Epidermal melanocyte (primary cell): ENCODE results near the gene SLC25A11.
"Not testable (repeated sequence)": the region's sequence is repeated elsewhere in the genome, so short reads cannot be mapped to it uniquely, and the experiment has no call there.

ENCODE experiments used
- DNase-seq: peaks from one replicate; pipeline ENCODE4 v3.0.0; 2011; ENCODE audit warnings: low spot score; ENCODE audit not compliant: insufficient read length

The SLC25A11 gene

DNA sequence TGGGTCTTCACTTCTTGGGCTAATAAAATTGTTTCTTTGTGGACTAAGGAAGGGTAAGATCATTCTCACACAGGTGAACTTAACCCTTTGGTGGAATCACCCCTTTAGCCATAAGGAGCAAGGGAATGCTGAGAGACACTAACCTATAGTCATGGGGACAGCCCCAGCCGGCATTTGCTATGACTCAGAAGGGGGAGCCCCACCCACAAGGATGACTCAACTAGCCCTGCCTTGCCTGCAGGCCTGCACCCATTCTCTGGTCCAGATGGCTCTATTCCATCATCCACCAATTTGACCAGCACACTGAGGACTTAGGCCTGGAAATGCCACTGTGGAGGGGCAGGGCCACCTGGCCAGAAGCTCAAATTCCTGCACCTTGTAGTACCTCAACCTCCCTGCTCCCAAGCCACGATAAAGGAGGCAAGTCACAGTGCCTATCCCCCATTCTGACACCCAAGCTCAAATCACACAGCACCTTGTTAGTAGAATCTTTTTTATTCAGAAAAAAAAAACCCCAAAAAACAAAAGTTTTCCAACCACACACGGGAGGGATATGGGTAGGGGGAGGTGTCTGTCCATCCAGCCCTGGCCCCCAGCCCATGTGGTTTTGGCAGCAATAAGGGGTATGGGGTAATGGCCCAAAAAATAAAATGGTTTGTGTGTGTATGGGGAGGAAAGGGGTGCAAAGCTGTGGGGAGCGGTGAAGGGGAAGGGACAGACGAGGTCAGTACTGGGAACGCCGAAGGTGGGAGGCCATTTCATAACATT lies 5.5 kb upstream of the SLC25A11 start:
- DNase-seq: peak; percentile 34

DNA sequence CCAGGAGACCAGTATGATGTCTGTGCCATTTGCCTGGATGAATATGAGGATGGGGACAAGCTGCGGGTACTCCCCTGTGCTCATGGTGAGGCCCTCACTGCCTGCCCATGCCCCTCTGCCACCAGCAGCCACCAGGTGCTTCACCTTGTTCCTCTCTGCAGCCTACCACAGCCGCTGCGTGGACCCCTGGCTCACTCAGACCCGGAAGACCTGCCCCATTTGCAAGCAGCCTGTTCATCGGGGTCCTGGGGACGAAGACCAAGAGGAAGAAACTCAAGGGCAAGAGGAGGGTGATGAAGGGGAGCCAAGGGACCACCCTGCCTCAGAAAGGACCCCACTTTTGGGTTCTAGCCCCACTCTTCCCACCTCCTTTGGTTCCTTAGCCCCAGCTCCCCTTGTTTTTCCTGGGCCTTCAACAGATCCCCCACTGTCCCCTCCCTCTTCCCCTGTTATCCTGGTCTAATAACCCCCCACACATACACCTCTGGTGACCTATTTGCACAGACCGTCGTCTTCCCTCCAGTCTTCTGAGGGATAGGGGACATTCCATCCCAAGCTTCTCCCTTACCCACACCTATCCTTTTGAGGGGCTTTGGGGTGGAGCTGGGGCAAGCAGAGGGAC lies 4.8 kb upstream of the SLC25A11 start:
- DNase-seq: peak; percentile 5

DNA sequence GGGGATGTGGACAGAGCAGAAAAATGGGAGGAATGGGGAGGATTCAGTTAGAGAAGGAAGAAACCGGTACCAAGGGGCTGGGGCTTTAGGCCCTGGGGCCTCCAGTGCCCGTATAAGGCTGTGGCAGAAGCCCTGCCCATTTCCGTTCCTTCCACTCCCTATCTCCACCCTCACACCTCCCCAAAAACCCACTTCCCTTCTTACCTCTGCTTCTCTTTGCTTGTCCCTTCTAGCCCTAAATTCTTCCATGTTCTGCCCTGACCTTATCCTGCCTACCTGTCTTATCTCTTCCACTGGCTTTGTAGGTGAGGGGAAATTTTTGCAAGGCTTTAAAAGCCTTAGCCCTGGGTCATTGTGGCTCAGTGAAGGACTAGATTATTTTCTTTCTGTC lies 4.3 kb upstream of the SLC25A11 start:
- peak; percentile 10 for DNase-seq

DNA sequence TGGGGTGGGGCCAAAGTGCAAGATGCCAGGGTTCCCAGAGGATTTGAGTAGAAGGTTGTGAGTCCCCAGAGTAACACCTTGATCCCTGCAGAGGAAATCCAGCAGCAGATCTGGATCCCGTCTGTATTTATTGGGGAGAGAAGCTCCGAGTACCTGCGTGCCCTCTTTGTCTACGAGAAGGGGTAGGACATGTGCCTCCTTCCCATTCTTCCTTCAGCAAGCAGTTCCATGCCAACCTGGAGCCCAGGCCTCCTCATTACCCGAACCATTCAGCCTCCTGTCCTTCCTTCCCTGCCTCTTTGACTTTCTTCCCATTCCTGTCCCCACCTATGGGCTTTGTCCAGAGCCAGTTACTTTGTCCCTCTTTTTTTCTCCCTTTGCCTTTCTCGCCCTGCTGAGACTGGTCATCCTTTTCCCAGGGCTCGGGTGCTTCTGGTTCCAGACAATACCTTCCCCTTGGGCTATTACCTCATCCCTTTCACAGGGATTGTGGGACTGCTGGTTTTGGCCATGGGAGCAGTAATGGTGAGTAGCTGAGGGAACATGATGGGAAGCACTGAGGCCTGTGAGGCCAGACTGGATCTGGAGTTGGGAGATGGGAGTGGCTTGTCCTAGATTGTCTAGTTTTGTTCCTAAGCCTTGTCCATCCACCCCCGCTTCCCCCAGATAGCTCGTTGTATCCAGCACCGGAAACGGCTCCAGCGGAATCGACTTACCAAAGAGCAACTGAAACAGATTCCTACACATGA lies 3.1 kb upstream of the SLC25A11 start:
- no peak for DNase-seq

DNA sequence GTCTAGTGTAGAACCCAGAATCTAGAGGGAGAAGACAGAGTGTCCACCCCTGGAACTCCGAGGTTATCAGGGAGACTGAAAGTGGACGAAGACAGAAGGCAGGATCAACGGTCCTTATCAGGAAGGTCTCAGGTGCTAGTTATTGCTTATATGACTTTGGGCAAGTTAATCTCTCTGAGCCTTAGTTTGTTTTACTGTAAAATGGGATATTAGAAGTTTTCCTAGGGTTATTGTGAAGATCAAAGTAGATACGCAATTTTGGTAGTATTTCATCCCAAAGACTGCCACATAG lies 1.4 kb upstream of the SLC25A11 start:
- DNase-seq: no peak

DNA sequence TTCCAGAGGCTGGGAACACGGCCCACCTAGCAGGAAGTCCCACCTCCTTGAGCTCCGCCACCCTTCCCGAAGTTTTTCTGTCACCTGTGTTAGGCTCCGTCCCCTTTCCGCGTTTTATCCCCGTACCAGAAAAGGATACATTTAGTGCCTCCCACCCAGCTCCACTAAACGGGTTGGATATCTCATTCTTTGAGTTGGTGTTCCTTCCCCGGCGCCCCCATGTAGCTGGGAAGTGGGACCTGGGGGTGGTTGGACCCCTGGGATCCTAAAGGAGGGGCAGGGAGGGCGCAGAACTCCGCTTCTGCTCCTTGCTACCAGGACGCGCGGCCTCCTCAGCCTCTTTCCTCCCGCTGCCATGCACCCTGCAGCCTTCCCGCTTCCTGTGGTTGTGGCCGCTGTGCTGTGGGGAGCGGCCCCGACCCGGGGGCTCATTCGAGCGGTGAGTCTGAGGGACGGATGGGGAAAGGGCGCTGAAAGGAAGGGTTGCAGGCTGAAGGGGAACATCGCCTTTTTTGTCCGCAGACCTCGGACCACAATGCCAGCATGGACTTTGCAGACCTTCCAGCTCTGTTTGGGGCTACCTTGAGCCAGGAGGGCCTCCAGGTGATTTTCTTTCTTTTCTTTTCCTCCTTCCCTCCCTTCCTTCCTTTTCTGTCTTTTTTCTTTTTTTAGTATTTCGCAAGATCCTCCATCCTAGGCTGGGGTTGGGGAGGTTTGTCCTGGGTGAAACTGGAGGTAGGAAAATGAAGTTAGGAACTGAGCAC lies 891 bp upstream of the SLC25A11 start:
- peak; percentile 91 for DNase-seq

DNA sequence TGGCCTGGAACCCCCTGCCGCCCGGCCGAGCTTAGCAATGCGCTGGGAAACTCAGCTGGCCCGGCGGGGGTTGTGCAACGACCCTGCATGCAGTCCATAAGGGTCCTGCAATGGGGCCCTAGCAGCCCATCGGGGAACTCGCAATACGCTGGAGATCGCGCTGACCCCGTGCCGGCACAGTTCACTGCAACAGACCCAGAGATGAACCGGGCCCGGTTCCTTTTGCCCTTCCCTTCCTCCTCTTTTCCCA lies 375 bp downstream of the SLC25A11 start:
- DNase-seq: no peak

DNA sequence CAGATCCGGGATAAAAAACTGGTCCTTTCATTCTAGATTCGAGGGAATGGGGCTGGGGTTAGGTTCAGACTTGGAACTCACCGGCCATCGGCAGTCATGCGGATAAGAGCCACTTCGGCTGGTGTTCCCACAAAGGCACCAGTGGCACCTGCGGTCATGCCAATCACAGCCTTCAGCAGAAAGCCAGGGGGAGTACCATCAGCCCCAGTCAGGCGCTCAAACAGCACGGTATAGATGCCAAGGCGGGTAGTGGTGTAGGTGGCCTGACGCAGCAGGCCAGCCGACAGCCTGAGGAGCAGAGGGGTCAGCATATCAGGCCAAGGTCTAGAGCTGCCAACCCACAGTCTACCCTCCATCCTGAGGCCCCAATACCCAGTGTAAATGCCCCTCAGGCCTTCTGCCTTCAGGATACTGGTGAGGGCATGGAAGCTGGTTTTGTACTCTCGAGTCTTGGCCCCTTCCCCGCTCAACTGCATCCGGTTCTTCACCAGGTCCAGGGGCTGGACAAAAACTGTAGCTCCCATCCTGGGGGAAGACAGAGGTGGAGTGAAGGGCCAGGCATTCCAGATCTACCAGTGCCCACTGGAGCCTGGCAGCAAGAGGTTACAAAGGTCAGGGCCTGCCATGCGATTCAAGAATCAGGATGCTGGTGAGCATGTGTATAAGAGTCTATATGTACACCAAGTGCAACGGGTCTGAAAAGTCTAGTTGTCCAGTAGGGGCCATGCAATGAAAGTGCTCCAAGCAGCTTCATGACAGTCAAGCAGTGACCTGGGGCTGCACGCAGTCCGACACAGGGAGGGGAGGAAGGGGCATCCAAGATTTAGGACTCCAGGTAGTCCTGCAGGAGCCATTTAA lies 929 bp downstream of the SLC25A11 start:
- peak; percentile 15 for DNase-seq

DNA sequence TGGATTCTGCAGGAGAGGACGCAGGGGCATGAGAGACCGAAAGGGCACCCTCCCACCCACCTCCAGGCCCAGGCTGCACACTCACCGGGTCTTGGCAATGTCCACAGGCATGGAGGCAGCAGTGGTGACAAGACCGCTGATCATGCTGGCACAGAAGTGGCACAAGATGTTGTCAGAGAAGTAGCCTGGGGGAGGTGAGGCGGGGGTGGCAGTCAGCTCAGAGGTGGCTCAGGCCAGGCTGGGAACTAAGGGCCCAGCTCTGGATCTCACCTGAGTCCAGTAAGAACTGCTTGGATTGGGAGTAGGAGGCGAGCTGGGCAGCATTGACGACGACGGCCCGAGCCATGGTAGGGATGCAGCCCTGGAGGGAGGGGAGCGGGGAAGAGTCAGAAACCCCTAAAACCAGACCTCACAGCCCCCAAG lies 1.8 kb downstream of the SLC25A11 start:
- peak; percentile 15 for DNase-seq

DNA sequence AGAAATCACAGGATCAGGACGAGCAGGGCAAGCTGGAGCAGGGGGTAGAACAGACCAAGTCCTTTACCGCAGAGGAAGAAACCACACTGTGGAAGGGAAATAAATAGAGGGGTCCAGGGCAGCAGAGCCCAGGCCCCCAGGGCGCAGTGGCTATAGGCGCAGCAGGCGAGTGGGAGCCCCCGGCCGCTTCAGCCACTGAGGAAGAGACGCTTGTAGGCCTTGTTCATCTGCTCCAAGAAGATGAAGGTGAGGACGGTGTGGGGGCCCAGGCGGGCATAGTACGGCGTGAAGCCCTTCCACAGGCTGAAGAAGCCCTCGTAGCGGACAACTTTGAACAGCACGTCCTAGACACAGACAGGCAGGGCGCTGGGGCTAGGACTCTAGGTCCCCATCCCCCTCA lies 2.3 kb downstream of the SLC25A11 start:
- DNase-seq: no peak

DNA sequence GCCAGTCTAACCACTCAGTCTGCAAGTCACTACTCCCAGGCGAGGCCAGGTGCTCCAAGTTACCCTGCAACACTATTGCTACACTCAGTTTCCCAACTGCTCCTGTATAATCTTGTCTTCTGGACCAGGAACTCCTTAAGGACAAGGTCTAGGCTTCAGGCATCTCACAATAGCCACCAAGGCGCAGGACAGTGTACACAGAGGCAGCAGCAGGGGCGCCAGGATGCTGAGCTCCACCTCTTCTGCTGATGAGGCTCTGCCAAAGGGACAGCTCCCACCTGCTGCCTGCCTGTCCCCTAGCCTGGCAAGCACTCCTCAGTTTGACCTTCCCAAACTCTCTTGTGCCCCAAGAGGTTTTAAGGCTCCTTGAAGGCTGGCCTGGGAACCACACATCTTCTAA lies 3.4 kb downstream of the SLC25A11 start:
- peak; percentile 12 for DNase-seq

DNA sequence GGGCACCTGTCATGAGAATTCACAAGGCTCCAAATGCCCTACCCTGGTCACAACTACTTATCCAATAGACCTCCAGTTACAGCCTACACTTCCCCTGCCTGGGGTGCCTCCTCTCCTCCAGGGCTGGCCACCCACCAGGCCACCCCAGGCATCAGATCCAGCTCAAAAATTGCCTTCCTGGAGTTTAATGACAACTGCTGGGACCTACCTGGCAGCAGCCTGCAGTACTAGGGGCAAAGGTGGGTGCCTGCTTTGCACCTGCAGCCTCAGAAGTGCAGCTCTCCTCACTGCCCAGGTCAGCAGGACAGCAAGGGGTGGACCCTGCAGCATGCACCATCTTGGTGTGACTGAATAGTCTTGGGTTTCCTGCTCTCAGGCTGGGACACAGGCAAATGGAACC lies 4.2 kb downstream of the SLC25A11 start:
- peak; percentile 3 for DNase-seq

DNA sequence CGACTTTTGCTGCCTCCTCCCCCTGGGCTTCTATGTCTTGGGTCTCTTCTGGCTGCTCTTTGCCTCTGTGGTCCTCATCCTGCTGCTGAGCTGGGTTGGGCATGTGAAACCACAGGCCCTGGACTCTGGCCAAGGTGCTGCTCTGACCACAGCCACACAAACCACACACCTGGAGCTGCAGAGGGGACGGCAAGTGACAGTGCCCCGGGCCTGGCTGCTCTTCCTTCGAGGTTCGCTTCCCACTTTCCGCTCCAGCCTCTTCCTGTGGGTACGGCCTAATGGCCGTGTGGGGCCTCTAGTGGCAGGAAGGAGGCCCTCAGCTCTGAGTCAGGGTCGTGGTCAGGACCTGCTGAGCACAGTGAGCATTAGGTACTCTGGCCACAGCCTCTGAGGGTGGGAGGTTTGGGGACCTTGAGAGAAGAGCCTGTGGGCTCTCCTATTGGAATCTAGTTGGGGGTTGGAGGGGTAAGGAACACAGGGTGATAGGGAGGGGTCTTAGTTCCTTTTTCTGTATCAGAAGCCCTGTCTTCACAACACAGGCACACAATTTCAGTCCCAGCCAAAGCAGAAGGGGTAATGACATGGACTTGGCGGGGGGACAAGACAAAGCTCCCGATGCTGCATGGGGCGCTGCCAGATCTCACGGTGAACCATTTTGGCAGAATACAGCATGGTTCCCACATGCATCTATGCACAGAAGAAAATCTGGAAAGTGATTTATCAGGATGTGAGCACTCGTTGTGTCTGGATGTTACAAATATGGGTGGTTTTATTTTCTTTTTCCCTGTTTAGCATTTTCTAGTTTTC lies 5.5 kb downstream of the SLC25A11 start:
- peak; percentile 17 for DNase-seq

DNA sequence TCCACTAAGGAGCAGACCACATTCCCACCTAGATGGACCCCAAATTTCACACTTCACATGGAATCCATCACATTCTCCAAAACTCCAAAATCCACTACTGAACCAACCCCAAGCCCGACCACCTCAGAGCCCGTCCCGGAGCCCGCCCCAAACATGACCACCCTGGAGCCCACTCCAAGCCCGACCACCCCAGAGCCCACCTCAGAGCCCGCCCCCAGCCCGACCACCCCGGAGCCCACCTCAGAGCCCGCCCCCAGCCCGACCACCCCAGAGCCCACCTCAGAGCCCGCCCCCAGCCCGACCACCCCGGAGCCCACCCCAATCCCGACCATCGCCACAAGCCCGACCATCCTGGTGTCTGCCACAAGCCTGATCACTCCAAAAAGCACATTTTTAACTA lies 6.2 kb downstream of the SLC25A11 start:
- no peak for DNase-seq

DNA sequence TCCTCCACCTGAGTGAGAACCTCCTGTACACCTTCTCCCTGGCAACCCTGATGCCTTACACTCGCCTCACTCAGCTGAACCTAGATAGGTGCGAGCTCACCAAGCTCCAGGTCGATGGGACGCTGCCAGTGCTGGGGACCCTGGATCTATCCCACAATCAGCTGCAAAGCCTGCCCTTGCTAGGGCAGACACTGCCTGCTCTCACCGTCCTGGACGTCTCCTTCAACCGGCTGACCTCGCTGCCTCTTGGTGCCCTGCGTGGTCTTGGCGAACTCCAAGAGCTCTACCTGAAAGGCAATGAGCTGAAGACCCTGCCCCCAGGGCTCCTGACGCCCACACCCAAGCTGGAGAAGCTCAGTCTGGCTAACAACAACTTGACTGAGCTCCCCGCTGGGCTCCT lies 7.1 kb downstream of the SLC25A11 start:
- no peak for DNase-seq

DNA sequence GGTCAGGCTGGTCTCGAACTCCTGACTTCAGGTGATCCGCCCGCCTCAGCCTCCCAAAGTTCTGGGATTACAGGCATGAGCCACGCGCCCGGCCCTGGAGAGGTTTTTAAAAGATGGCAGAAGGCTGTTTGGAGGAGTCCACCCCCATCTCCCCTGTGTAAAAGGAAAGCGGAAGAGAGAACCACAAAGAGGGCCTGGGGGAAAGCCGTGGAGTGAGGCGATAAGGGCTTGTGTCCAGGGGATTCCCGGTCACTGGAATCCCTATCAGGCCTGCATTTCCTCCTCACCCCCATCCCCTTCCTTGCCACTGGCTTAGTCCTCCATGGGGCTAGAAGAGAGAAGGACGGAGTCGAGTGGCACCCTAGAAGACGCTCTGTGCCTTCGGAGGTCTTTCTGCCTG lies 7.9 kb downstream of the SLC25A11 start, which contains the start of gene GP1BA:
Gene GP1BA (plus strand): TSS at position 315 of the 400 bp plus-strand sequence. CDS start 328 bp downstream, outside the sequence.
- no peak for DNase-seq

DNA sequence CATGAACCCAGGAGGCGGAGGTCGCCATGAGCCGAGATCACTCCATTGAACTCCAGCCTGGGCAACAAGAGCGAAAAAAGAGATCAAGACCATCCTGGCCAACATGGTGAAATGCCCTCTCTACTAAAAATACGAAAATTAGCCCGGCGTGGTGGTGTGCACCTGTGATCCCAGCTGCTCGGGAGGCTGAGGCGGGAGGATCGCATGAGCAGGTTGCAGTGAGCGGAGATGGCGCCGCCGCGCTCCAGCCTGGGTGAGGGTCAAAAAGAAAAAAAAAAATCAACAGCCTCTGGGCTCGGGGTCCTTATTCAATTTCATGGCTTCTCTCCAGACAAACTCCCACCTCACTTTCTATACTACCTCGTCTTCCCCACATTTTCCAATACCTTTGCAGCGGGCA lies 11.0 kb downstream of the SLC25A11 start:
- DNase-seq: no peak

DNA sequence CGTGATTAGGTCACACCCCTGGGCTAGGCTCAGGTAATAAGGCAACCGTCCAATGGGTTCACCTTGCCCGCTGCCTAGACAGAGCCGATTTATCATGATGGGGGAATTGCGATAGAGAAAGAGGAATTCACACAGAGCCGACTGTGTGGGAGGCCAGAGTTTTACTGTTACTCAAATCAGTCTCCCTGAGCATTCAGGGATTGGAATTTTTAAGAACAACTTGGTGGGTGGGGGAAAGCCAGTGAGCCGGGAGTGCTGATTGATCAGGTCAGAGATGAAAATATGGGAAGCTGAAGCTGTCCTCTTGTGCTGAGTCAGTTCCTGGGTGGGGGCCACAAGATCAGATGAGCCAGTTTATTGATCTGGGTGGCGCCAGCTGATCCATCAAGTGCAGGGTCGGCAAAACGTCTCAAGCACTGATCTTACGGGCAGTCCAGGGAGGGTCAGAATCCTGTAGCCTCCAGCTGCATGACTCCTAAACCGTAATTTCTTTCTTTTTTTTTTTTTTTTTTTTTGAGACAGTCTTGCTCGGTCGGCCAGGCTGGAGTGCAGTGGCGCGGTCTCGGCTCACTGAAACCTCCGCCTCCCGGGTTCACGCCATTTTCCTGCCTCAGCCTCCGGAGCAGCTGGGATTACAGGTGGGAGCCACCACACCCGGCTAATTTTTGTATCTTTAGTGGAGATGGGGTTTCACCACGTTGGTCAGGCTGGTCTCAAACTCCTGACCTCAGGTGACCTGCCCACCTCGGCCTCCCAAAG lies 13.1 kb downstream of the SLC25A11 start:
- not testable (repeated sequence) for DNase-seq

DNA sequence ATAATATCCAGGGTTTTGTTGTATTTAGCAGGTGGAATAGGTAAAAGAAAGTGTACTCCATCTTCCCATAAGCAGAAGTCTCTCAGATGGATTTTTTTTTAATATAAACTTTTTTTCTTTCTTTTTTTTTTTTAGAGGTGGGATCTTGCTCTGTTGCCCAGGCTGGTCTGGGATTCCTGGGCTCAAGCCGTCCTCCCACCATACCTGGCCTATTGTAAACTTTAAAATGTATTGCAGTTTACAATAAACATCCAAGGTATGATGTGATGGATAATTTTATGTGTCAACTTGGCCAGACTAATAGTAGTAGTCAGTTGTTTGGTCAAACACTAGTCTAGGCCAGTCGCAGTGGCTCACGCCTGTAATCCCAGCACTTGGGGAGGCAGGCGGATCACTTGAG lies 18.5 kb downstream of the SLC25A11 start:
- no peak for DNase-seq
